ENCODE results near the gene PDZRN3. TPM values are rescaled to one million over a fixed set of nuclear protein-coding genes. Genes with fewer than 3 reads are reported as not detected.
A peak's percentile ranks its signal among the peaks of the same experiment; 100 is the strongest.

PDZRN3 gene
- total and polyA plus RNA-seq, 4 donors: 33.6 to 86.3 (median 52.6) TPM

GRCh38 chr3:73604451-73604850 lies 20.3 kb downstream of the PDZRN3 start:
- peaks cover 13 to 42% of the 10 kb centered on the region in 2 donors for H3K4me1 ChIP-seq (ENCODE audit: control insufficient read depth in 1 of 2, insufficient read depth in 2 of 2, low read length in 2 of 2)
- intact Hi-C loops (cut with DNase I): no loop called here
- no peaks in the 10 kb centered on the region for H3K9me3 ChIP-seq (ENCODE audit: control insufficient read depth, low read length)
- no peak for DNase-seq
- H3K27ac ChIP-seq (ENCODE audit: low read depth in 1 of 2, low read length in 2 of 2): peak overlapping the region in 1 of 2 donors; percentile 72
- H3K4me3 ChIP-seq (ENCODE audit: low read length in 2 of 2): no peak overlapping the region
- WGBS, 2 donors: 44 to 53% methylated on average over 3 of the region's 3 CpGs
- no peaks in the 10 kb centered on the region for H3K27me3 ChIP-seq (ENCODE audit: control insufficient read depth in 1 of 2, insufficient read depth in 2 of 2, low read length in 1 of 2)
- peaks cover 0 to 2% of the 10 kb centered on the region in 2 donors for H3K36me3 ChIP-seq (ENCODE audit: control insufficient read depth in 1 of 2, insufficient read depth in 2 of 2, low read length in 1 of 2)
- no peak for ATAC-seq (ENCODE audit: low FRiP score)

GRCh38 chr3:73603762-73604171 lies 21.0 kb downstream of the PDZRN3 start:
- H3K36me3 ChIP-seq (ENCODE audit: control insufficient read depth in 1 of 2, insufficient read depth in 2 of 2, low read length in 1 of 2): peaks cover 0 to 2% of the 10 kb centered on the region in 2 donors
- H3K9me3 ChIP-seq (ENCODE audit: control insufficient read depth, low read length): no peaks in the 10 kb centered on the region
- ATAC-seq (ENCODE audit: low FRiP score) (no peak), DNase-seq (no peak)
- 49 to 56% methylated on average over 1 of the region's 1 CpG for WGBS, 2 donors
- no peak overlapping the region for H3K4me3 ChIP-seq (ENCODE audit: low read length in 2 of 2)
- H3K4me1 ChIP-seq (ENCODE audit: control insufficient read depth in 1 of 2, insufficient read depth in 2 of 2, low read length in 2 of 2): peaks cover 13 to 36% of the 10 kb centered on the region in 2 donors
- H3K27ac ChIP-seq (ENCODE audit: low read depth in 1 of 2, low read length in 2 of 2): peak overlapping the region; percentile 72 to 86
- H3K27me3 ChIP-seq (ENCODE audit: control insufficient read depth in 1 of 2, insufficient read depth in 2 of 2, low read length in 1 of 2): no peaks in the 10 kb centered on the region
- intact Hi-C loops (cut with DNase I): no loop called here

GRCh38 chr3:73602170-73602569 lies 22.6 kb downstream of the PDZRN3 start:
- no peak for ATAC-seq (ENCODE audit: low FRiP score)
- H3K9me3 ChIP-seq (ENCODE audit: control insufficient read depth, low read length): no peaks in the 10 kb centered on the region
- DNase-seq: no peak
- WGBS, 2 donors: 37 to 41% methylated on average over 3 of the region's 3 CpGs
- no peaks in the 10 kb centered on the region for H3K27me3 ChIP-seq (ENCODE audit: control insufficient read depth in 1 of 2, insufficient read depth in 2 of 2, low read length in 1 of 2)
- H3K4me1 ChIP-seq (ENCODE audit: control insufficient read depth in 1 of 2, insufficient read depth in 2 of 2, low read length in 2 of 2): peaks cover 13 to 38% of the 10 kb centered on the region in 2 donors
- no peak overlapping the region for H3K4me3 ChIP-seq (ENCODE audit: low read length in 2 of 2)
- peak overlapping the region in 1 of 2 donors; percentile 82 for H3K27ac ChIP-seq (ENCODE audit: low read depth in 1 of 2, low read length in 2 of 2)
- intact Hi-C loops (cut with DNase I): no loop called here
- H3K36me3 ChIP-seq (ENCODE audit: control insufficient read depth in 1 of 2, insufficient read depth in 2 of 2, low read length in 1 of 2): peaks cover 0 to 2% of the 10 kb centered on the region in 2 donors

DNA sequence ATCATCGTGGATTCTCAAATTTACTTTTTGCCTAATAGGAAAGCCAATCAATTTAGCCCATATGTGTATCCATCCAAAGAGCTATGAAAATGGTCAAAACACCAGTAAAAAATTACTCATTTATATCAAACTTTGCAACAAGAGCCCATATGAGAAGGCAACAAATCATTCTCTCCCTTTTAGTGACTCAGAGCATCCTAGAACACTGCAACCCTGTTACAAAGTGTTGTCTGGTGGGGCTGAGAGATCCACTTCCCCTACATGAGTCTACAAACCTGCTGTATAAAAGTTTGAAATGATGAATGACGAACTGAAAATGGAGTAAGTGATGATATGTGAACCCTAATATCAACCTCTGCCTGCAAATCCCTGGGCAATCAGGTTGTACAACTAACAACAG lies 23.3 kb downstream of the PDZRN3 start:
- DNase-seq: no peak
- Histone ChIP-seq H3K9me3 (ENCODE audit: control insufficient read depth, low read length) (no peaks in the 10 kb centered on the region), H3K27ac (ENCODE audit: low read depth in 1 of 2, low read length in 2 of 2) (peak overlapping the region; percentile 8 to 28), H3K36me3 (ENCODE audit: control insufficient read depth in 1 of 2, insufficient read depth in 2 of 2, low read length in 1 of 2) (peaks cover 0 to 2% of the 10 kb centered on the region in 2 donors), H3K27me3 (ENCODE audit: control insufficient read depth in 1 of 2, insufficient read depth in 2 of 2, low read length in 1 of 2) (no peaks in the 10 kb centered on the region), H3K4me1 (ENCODE audit: control insufficient read depth in 1 of 2, insufficient read depth in 2 of 2, low read length in 2 of 2) (peaks cover 15 to 38% of the 10 kb centered on the region in 2 donors), H3K4me3 (ENCODE audit: low read length in 2 of 2) (no peak overlapping the region)
- ATAC-seq (ENCODE audit: low FRiP score): no peak
- WGBS, 2 donors: 87 to 90% methylated on average over 2 of the region's 2 CpGs
- intact Hi-C loops (cut with DNase I): no loop called here

- Histone ChIP-seq H3K27me3 (ENCODE audit: control insufficient read depth in 1 of 2, insufficient read depth in 2 of 2, low read length in 1 of 2) (no peaks in the 10 kb centered on the region), H3K4me3 (ENCODE audit: low read length in 2 of 2) (no peak overlapping the region), H3K9me3 (ENCODE audit: control insufficient read depth, low read length) (no peaks in the 10 kb centered on the region), H3K36me3 (ENCODE audit: control insufficient read depth in 1 of 2, insufficient read depth in 2 of 2, low read length in 1 of 2) (peaks cover 0 to 2% of the 10 kb centered on the region in 2 donors), H3K27ac (ENCODE audit: low read depth in 1 of 2, low read length in 2 of 2) (peak overlapping the region; percentile 28 to 82), H3K4me1 (ENCODE audit: control insufficient read depth in 1 of 2, insufficient read depth in 2 of 2, low read length in 2 of 2) (peaks cover 13 to 38% of the 10 kb centered on the region in 2 donors)
- ATAC-seq (ENCODE audit: low FRiP score) (no peak), DNase-seq (no peak)
- intact Hi-C loops (cut with DNase I): no loop called here
- WGBS, 2 donors: 19 to 22% methylated on average over 4 of the region's 4 CpGs
Measured at GRCh38 chr3:73601011-73601410, 23.7 kb downstream of the PDZRN3 start.

GRCh38 chr3:73600293-73600938 lies 24.3 kb downstream of the PDZRN3 start:
- DNase-seq (no peak), ATAC-seq (ENCODE audit: low FRiP score) (peak; percentile 26)
- intact Hi-C loops (cut with DNase I): no loop called here
- Histone ChIP-seq H3K4me1 (ENCODE audit: control insufficient read depth in 1 of 2, insufficient read depth in 2 of 2, low read length in 2 of 2) (peaks cover 13 to 33% of the 10 kb centered on the region in 2 donors), H3K27ac (ENCODE audit: low read depth in 1 of 2, low read length in 2 of 2) (peak overlapping the region; percentile 72 to 82), H3K27me3 (ENCODE audit: control insufficient read depth in 1 of 2, insufficient read depth in 2 of 2, low read length in 1 of 2) (no peaks in the 10 kb centered on the region), H3K4me3 (ENCODE audit: low read length in 2 of 2) (no peak overlapping the region), H3K36me3 (ENCODE audit: control insufficient read depth in 1 of 2, insufficient read depth in 2 of 2, low read length in 1 of 2) (peaks cover 0 to 2% of the 10 kb centered on the region in 2 donors), H3K9me3 (ENCODE audit: control insufficient read depth, low read length) (no peaks in the 10 kb centered on the region)
- WGBS, 2 donors: 6% methylated on average over 5 of the region's 5 CpGs

DNA sequence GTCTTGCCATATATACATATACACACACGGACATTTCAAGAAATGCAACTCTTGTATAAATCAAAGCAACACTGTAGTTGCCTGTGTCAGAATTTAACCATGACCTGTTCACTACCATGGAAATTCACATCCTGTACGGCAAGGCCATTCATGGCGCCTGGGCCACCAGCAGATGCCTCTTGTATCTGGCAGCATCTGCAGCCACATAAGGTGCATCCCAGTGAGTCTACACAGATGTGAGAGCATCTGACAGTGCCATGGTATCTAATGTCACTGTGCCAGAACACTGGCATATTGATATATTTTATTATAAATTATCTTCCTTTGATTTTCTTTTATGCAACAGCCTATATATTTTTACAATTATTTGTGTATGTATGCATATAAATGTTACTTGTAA lies 25.1 kb downstream of the PDZRN3 start:
- Histone ChIP-seq H3K27ac (ENCODE audit: low read depth in 1 of 2, low read length in 2 of 2) (peak overlapping the region; percentile 16 to 72), H3K27me3 (ENCODE audit: control insufficient read depth in 1 of 2, insufficient read depth in 2 of 2, low read length in 1 of 2) (no peaks in the 10 kb centered on the region), H3K9me3 (ENCODE audit: control insufficient read depth, low read length) (no peaks in the 10 kb centered on the region), H3K4me1 (ENCODE audit: control insufficient read depth in 1 of 2, insufficient read depth in 2 of 2, low read length in 2 of 2) (peaks cover 13 to 29% of the 10 kb centered on the region in 2 donors), H3K4me3 (ENCODE audit: low read length in 2 of 2) (no peak overlapping the region), H3K36me3 (ENCODE audit: control insufficient read depth in 1 of 2, insufficient read depth in 2 of 2, low read length in 1 of 2) (peaks cover 0 to 2% of the 10 kb centered on the region in 2 donors)
- intact Hi-C loops (cut with DNase I): no loop called here
- WGBS, 2 donors: 93% methylated on average over 3 of the region's 3 CpGs
- DNase-seq (no peak), ATAC-seq (ENCODE audit: low FRiP score) (no peak)

GRCh38 chr3:73597476-73597875 lies 27.3 kb downstream of the PDZRN3 start:
- Histone ChIP-seq H3K36me3 (ENCODE audit: control insufficient read depth in 1 of 2, insufficient read depth in 2 of 2, low read length in 1 of 2) (peaks cover 0 to 2% of the 10 kb centered on the region in 2 donors), H3K27me3 (ENCODE audit: control insufficient read depth in 1 of 2, insufficient read depth in 2 of 2, low read length in 1 of 2) (no peaks in the 10 kb centered on the region), H3K4me3 (ENCODE audit: low read length in 2 of 2) (no peak overlapping the region), H3K27ac (ENCODE audit: low read depth in 1 of 2, low read length in 2 of 2) (no peak overlapping the region), H3K4me1 (ENCODE audit: control insufficient read depth in 1 of 2, insufficient read depth in 2 of 2, low read length in 2 of 2) (peaks cover 6 to 19% of the 10 kb centered on the region in 2 donors), H3K9me3 (ENCODE audit: control insufficient read depth, low read length) (no peaks in the 10 kb centered on the region)
- intact Hi-C loops (cut with DNase I): no loop called here
- WGBS, 2 donors: 75 to 82% methylated on average over 3 of the region's 3 CpGs
- ATAC-seq (ENCODE audit: low FRiP score) (no peak), DNase-seq (no peak)

Data from aorta (tissue), 5 donors.